A673 (cell line): ENCODE measurements around the gene SH3D19.

Source experiments
- EZH2 ChIP-seq: fragments of 200-600 bp; sonication (generic); IDR thresholded peaks from 2 replicates; pipeline ENCODE4 v1.6.1; 2017; ENCODE audit warnings: borderline replicate concordance, low read depth, mild to moderate bottlenecking, mixed read lengths, antibody characterized with exemption, low read length; ENCODE audit not compliant: poor library complexity, severe bottlenecking
- TF ChIP-seq, protein P1 (sequence below): fragments of 300-800, 200-600 bp; sonication (generic); conservative IDR thresholded peaks from 2 replicates; pipeline ENCODE4 v1.5.1; 2017; ENCODE audit warnings: low read depth, mild to moderate bottlenecking, antibody characterized with exemption, low read length, moderate library complexity, mixed read lengths

DNA sequence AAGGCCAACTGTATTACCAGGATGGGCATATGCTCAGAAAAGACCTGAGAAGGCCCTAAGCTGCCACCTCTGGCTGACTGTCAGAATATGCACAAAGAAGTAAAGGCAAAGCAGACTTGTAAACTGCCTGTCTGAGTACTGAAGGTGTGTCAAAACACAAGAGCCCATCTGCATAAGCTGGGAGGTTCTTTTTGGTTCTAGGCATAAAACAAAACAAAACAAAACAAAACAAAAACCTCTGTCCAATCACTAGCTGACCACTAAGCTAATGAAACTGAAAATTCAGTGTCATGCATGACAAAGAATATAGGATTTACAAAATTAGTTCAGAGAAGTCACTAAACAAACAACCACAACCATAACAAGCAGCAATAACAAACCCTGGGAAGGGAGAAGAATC lies 20.6 kb downstream of the SH3D19 start:
- TF ChIP-seq, protein P1, sequence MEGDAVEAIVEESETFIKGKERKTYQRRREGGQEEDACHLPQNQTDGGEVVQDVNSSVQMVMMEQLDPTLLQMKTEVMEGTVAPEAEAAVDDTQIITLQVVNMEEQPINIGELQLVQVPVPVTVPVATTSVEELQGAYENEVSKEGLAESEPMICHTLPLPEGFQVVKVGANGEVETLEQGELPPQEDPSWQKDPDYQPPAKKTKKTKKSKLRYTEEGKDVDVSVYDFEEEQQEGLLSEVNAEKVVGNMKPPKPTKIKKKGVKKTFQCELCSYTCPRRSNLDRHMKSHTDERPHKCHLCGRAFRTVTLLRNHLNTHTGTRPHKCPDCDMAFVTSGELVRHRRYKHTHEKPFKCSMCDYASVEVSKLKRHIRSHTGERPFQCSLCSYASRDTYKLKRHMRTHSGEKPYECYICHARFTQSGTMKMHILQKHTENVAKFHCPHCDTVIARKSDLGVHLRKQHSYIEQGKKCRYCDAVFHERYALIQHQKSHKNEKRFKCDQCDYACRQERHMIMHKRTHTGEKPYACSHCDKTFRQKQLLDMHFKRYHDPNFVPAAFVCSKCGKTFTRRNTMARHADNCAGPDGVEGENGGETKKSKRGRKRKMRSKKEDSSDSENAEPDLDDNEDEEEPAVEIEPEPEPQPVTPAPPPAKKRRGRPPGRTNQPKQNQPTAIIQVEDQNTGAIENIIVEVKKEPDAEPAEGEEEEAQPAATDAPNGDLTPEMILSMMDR, result no peak
- TF ChIP-seq EZH2, result no peak
